Ovary (tissue), 3 donors: ENCODE results near the gene TEX29.

Source experiments
- CTCF ChIP-seq, 3 donors: fragments of 450-650 bp in 2 of 3; fragments of 200-600 bp in 1 of 3; IDR thresholded peaks; one replicate each; pipeline versions ENCODE4 v1.5.1 to v1.8.0; 2016 to 2022; ENCODE audit warnings: antibody characterized with exemption in 3 of 3, mild to moderate bottlenecking in 1 of 3
- EP300 ChIP-seq: sonication (generic); formaldehyde crosslinking; IDR thresholded peaks from one replicate; pipeline ENCODE4 v1.6.1; 2017; ENCODE audit warnings: antibody characterized with exemption
- POLR2A ChIP-seq: fragments of 450-650 bp; IDR thresholded peaks from one replicate; pipeline ENCODE4 v1.6.1; 2017; ENCODE audit warnings: antibody characterized with exemption, mild to moderate bottlenecking, moderate library complexity
- donor health status: DM: no; HTN: no; CAD: no.

GRCh38 chr13:111282997-111283396 lies 37.4 kb upstream of the TEX29 start:
- TF ChIP-seq CTCF (IDR thresholded peaks at IDR 0.05) (no peak), POLR2A (no peak), EP300 (no peak)
